Type B pancreatic cell (in vitro differentiated cells): Measurements from ENCODE around the gene ADCY7. TPM values are rescaled to one million over a fixed set of nuclear protein-coding genes. Genes with fewer than 3 reads are reported as not detected.

Experiments
- DNase-seq: peaks from one replicate; pipeline ENCODE4 v3.0.0; 2021; ENCODE audit warnings: mixed read lengths; ENCODE audit not compliant: unreplicated experiment; ENCODE audit errors: extremely low spot score
- H3K27ac Mint-ChIP-seq: 2 replicates; pipeline ENCODE4 v1.8.0; 2021; ENCODE audit warnings: mild to moderate bottlenecking, mixed read lengths
- H3K27me3 Mint-ChIP-seq: 2 replicates; pipeline ENCODE4 v1.8.0; 2021; ENCODE audit warnings: mixed read lengths
- H3K36me3 Mint-ChIP-seq: 2 replicates; pipeline ENCODE4 v1.8.0; 2021; ENCODE audit warnings: mixed read lengths
- H3K4me1 Mint-ChIP-seq: one replicate; pipeline ENCODE4 v1.8.0; 2021; ENCODE audit warnings: mixed read lengths; ENCODE audit not compliant: unreplicated experiment
- H3K4me3 Mint-ChIP-seq: 2 replicates; pipeline ENCODE4 v1.8.0; 2021; ENCODE audit warnings: mild to moderate bottlenecking, mixed read lengths
- H3K9me3 Mint-ChIP-seq: 2 replicates; pipeline ENCODE4 v1.8.0; 2021; ENCODE audit warnings: mixed read lengths
- CTCF ChIP-seq: fragments of 200-600 bp; sonication (generic); conservative IDR thresholded peaks from 2 replicates; pipeline ENCODE4 v1.5.0; 2021; ENCODE audit warnings: antibody characterized with exemption, mild to moderate bottlenecking
- total RNA-seq: library from RNA; stranded (reverse); gene quantifications from 2 replicates; pipeline ENCODE4 v1.2.1, GENCODE V29; 2021; ENCODE audit warnings: low replicate concordance

ADCY7 gene
- total RNA-seq, 1 donor from 2014 or later = 16.8 TPM

- no peak for DNase-seq
- Mint-ChIP-seq H3K36me3 (no peaks in the 10 kb centered on the region), H3K9me3 (peaks cover 5% of the 10 kb centered on the region), H3K27me3 (no peaks in the 10 kb centered on the region), H3K4me3 (no peak overlapping the region), H3K4me1 (no peaks in the 10 kb centered on the region), H3K27ac (no peak overlapping the region)
- TF ChIP-seq CTCF = no peak
Measured at GRCh38 chr16:50273888-50274325, 7.6 kb downstream of the ADCY7 start.

- no peak for TF ChIP-seq CTCF
- H3K27ac Mint-ChIP-seq = no peak overlapping the region
Measured at GRCh38 chr16:50274326-50275097, 8.2 kb downstream of the ADCY7 start.

GRCh38 chr16:50275098-50275415, 8.7 kb downstream of the ADCY7 start:
- TF ChIP-seq CTCF = no peak
- H3K4me1 Mint-ChIP-seq = peaks cover 6% of the 10 kb centered on the region
- no peak for DNase-seq
- no peak overlapping the region for H3K27ac Mint-ChIP-seq
- no peak overlapping the region for H3K4me3 Mint-ChIP-seq
- no peaks in the 10 kb centered on the region for H3K36me3 Mint-ChIP-seq
- H3K9me3 Mint-ChIP-seq = peaks cover 5% of the 10 kb centered on the region
- no peaks in the 10 kb centered on the region for H3K27me3 Mint-ChIP-seq

More at GRCh38 chr16:50274326-50275097, 8.2 kb downstream of the ADCY7 start:
- Mint-ChIP-seq H3K4me1 (peaks cover 1% of the 10 kb centered on the region), H3K27me3 (no peaks in the 10 kb centered on the region), H3K9me3 (peaks cover 5% of the 10 kb centered on the region), H3K4me3 (no peak overlapping the region), H3K36me3 (no peaks in the 10 kb centered on the region)
- no peak for DNase-seq

GRCh38 chr16:50275428-50276325, 9.3 kb downstream of the ADCY7 start:
- Mint-ChIP-seq H3K4me3 (no peak overlapping the region), H3K36me3 (no peaks in the 10 kb centered on the region), H3K9me3 (peaks cover 5% of the 10 kb centered on the region), H3K4me1 (peaks cover 6% of the 10 kb centered on the region), H3K27me3 (no peaks in the 10 kb centered on the region), H3K27ac (no peak overlapping the region)
- TF ChIP-seq CTCF = no peak
- DNase-seq = no peak

GRCh38 chr16:50276326-50276640, 9.9 kb downstream of the ADCY7 start:
- TF ChIP-seq CTCF = no peak
- peaks cover 5% of the 10 kb centered on the region for H3K9me3 Mint-ChIP-seq
- no peaks in the 10 kb centered on the region for H3K27me3 Mint-ChIP-seq
- H3K4me3 Mint-ChIP-seq = no peak overlapping the region
- H3K4me1 Mint-ChIP-seq = peaks cover 6% of the 10 kb centered on the region
- no peaks in the 10 kb centered on the region for H3K36me3 Mint-ChIP-seq
- DNase-seq = no peak
- no peak overlapping the region for H3K27ac Mint-ChIP-seq
